NT2/D1 (cell line): ENCODE data around the gene USH1C.

Source experiments
- DNase-seq: peaks from one replicate; pipeline ENCODE4 v3.0.0-alpha.2; 2011; ENCODE audit warnings: low read depth, low spot score
- H3K27me3 ChIP-seq: 2 replicates; pipeline ENCODE4 v1.6.0; 2011; ENCODE audit warnings: mild to moderate bottlenecking; ENCODE audit not compliant: insufficient read length, insufficient read depth
- H3K36me3 ChIP-seq: 2 replicates; pipeline ENCODE4 v1.6.1; 2011; ENCODE audit warnings: mild to moderate bottlenecking, low read length, mixed read lengths; ENCODE audit not compliant: insufficient read depth, insufficient read length
- H3K4me1 ChIP-seq: 2 replicates; pipeline ENCODE4 v1.5.1; 2011; ENCODE audit not compliant: insufficient read depth, insufficient read length
- H3K4me3 ChIP-seq: 2 replicates; pipeline ENCODE4 v1.5.1; 2011; ENCODE audit warnings: low read depth; ENCODE audit not compliant: insufficient read length
- H3K9ac ChIP-seq: 2 replicates; pipeline ENCODE4 v1.6.0; 2011; ENCODE audit warnings: low read depth; ENCODE audit not compliant: insufficient read length
- H3K9me3 ChIP-seq: 2 replicates; pipeline ENCODE4 v1.5.1; 2011; ENCODE audit warnings: mild to moderate bottlenecking, low read length; ENCODE audit not compliant: insufficient read depth
- SUZ12 ChIP-seq: IDR thresholded peaks from 2 replicates; pipeline ENCODE4 v1.6.1; 2011; ENCODE audit not compliant: insufficient read length, insufficient read depth; ENCODE audit errors: extremely low read depth
- YY1 ChIP-seq: IDR thresholded peaks from 2 replicates; pipeline ENCODE4 v1.6.1; 2011; ENCODE audit not compliant: insufficient read length, insufficient read depth
- ZNF274 ChIP-seq: IDR thresholded peaks from 2 replicates; pipeline ENCODE4 v1.6.1; 2011; ENCODE audit warnings: mild to moderate bottlenecking, low read depth, low read length

Gene USH1C

DNA sequence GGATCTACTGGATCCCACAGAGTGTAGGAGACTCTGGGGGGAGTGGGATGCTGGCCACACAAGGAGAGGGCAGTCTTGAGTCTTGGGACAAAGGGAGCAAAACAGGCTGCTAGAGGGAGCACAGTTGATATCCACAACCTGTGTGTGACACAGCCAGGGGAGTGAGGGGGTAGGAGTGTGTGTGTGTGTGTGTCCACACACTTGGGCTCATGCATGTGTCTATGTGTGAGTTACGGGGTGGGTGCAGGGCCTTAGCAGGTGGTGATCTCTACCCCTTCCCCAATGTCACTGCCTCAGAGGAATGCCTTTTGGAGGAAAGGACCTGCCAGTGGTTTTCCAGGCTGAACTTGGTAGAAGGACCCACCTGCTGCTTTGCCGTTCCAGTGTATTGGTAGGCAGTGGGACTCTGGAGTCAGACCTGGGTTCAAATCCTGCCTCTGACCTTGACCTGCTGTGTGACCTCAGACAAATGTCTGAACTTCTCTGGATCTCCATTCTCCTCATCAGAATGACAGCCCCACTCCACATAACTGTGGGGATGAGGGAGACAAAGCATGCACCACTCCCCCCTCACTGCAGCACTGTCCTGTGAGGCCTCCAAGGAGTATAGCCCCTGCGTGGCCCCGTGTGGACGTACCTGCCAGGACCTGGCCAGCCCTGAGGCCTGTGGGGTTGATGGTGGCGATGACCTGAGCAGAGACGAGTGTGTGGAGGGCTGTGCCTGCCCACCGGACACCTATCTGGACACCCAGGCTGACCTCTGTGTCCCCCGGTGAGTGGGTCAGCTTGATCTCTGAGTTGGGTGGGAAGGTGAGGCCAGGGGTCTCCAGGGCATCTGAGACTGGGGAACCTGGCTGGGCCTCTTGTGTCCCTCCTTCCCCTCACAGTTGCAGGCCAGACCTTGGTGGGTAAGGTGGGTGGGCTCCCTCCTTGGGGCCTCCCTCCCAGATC lies 30.2 kb upstream of the USH1C start:
- no peaks in the 10 kb centered on the region for H3K27me3 ChIP-seq

DNA sequence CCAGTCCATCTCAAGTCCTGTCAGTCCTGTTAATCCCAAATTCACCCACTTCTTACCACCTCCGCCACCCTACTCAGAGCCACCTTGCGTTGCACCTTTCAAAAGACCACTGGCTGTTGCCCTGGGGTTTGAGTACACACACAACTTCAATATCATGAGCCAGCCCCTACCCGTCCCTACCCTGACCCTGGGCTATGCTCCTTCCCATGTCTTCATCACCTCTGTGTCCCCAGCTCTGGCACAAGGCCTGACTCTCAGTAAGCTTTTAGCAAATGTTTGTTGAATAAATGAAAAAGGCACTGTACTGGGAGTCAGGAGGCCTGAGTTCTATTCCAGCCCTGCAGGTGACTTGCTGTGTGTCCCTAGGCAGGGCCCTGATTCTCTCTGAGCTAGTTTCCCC lies 29.3 kb upstream of the USH1C start:
- TF ChIP-seq SUZ12 (no peak), ZNF274 (no peak), YY1 (no peak)
- no peak for DNase-seq
- Histone ChIP-seq H3K9ac (no peak overlapping the region), H3K4me3 (no peak overlapping the region), H3K4me1 (peaks cover 9% of the 10 kb centered on the region), H3K36me3 (no peaks in the 10 kb centered on the region), H3K9me3 (no peaks in the 10 kb centered on the region), H3K27me3 (no peaks in the 10 kb centered on the region)

More for the DNA sequence above, 30.2 kb upstream of the USH1C start:
- DNase-seq, result no peak
- H3K9ac ChIP-seq, result no peak overlapping the region
- TF ChIP-seq SUZ12 (no peak), YY1 (no peak), ZNF274 (no peak)
- no peak overlapping the region for H3K4me3 ChIP-seq
- H3K9me3 ChIP-seq, result no peaks in the 10 kb centered on the region
- no peaks in the 10 kb centered on the region for H3K36me3 ChIP-seq
- peaks cover 9% of the 10 kb centered on the region for H3K4me1 ChIP-seq

GRCh38 chr11:17572791-17573460 lies 28.7 kb upstream of the USH1C start:
- Histone ChIP-seq H3K36me3 (no peaks in the 10 kb centered on the region), H3K27me3 (no peaks in the 10 kb centered on the region), H3K9ac (no peak overlapping the region), H3K4me3 (no peak overlapping the region), H3K9me3 (no peaks in the 10 kb centered on the region), H3K4me1 (peaks cover 9% of the 10 kb centered on the region)
- no peak for TF ChIP-seq ZNF274
- TF ChIP-seq SUZ12, result no peak
- no peak for TF ChIP-seq YY1
- no peak for DNase-seq

GRCh38 chr11:17572359-17572690 lies 28.1 kb upstream of the USH1C start:
- no peak for DNase-seq

DNA sequence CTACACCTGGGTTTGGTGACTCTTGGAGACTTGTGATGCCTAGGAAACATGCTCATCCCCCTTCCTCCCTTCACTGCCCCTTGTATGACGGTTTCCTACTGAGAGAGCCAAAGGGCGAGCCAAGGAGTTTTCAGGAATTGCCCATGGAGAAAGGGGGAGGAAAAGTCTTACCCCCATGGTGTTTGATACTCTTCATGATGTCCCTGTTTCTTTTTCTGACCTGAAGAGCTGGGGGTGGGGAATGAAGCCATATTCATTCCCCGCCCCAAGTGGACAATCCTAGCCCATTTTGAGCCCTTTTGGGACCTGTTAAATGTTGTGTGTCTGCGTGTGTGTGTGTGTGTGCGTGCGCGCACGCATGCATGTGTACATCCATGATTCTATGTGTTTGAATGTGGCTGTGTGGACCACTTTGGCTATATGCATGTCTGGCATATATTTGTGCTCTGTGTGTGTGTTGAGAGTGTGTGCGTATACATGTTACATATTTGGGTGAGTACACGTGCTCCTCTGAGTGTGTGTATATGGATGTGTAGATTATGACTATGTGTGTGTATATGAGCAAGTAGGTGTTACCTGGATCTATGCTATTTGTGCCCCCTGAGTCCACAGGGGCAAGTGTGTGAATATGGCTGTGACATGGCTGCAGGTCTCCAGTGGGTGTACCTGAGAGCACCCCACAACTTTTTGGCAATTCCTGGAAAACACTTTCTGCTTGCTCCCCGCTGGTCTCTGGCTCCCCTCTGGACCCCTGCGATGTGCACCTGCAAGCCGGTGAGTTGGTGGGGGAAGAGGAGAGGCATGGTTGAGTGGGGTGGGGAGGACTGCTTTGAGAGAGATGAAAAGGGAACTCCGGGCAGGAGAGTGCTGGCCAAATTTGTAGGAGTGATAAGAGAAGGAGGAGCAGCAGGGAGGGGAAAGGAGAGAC lies 27.5 kb upstream of the USH1C start:
- no peak for TF ChIP-seq SUZ12
- TF ChIP-seq YY1, result no peak
- Histone ChIP-seq H3K9ac (no peak overlapping the region), H3K36me3 (no peaks in the 10 kb centered on the region), H3K4me3 (no peak overlapping the region), H3K27me3 (no peaks in the 10 kb centered on the region), H3K9me3 (no peaks in the 10 kb centered on the region), H3K4me1 (peaks cover 9% of the 10 kb centered on the region)
- DNase-seq, result no peak

More at GRCh38 chr11:17572359-17572690, 28.1 kb upstream of the USH1C start:
- H3K9me3 ChIP-seq, result no peaks in the 10 kb centered on the region
- H3K4me1 ChIP-seq, result peaks cover 9% of the 10 kb centered on the region
- no peaks in the 10 kb centered on the region for H3K27me3 ChIP-seq
- H3K9ac ChIP-seq, result no peak overlapping the region
- no peak overlapping the region for H3K4me3 ChIP-seq
- no peaks in the 10 kb centered on the region for H3K36me3 ChIP-seq
- TF ChIP-seq ZNF274 (no peak), YY1 (no peak), SUZ12 (no peak)

DNA sequence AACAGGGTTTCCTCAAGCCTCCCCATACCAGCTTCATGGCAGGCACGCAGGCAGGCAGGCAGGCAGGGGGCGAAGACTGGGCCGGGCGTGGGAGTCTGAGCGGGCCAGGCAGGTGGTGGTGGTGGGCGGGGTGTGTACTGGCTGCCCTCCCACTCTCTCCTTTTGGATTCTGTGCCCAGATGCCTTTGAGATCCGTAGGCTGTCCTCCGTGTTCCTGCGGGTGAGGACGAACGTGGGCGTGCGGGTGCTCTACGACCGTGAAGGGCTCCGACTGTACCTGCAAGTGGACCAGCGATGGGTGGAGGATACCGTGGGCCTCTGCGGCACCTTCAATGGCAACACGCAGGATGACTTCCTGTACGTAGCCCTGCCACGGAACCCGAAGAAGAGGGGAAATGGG lies 25.8 kb upstream of the USH1C start:
- TF ChIP-seq ZNF274, result no peak
- no peak for TF ChIP-seq SUZ12
- TF ChIP-seq YY1, result no peak

GRCh38 chr11:17568944-17569343 lies 24.7 kb upstream of the USH1C start:
- H3K36me3 ChIP-seq, result no peaks in the 10 kb centered on the region
- H3K4me1 ChIP-seq, result no peaks in the 10 kb centered on the region
- no peaks in the 10 kb centered on the region for H3K9me3 ChIP-seq
- no peaks in the 10 kb centered on the region for H3K27me3 ChIP-seq
- H3K4me3 ChIP-seq, result no peak overlapping the region
- TF ChIP-seq ZNF274 (no peak), YY1 (no peak), SUZ12 (no peak)
- H3K9ac ChIP-seq, result no peak overlapping the region
- no peak for DNase-seq

More for the DNA sequence above, 25.8 kb upstream of the USH1C start:
- H3K4me1 ChIP-seq, result no peaks in the 10 kb centered on the region
- H3K27me3 ChIP-seq, result no peaks in the 10 kb centered on the region
- H3K36me3 ChIP-seq, result no peaks in the 10 kb centered on the region
- no peak overlapping the region for H3K4me3 ChIP-seq
- no peak overlapping the region for H3K9ac ChIP-seq
- H3K9me3 ChIP-seq, result no peaks in the 10 kb centered on the region
- DNase-seq, result no peak
